A549 (cell line): Measurements from ENCODE around the gene TC2N. TPM values are rescaled to one million over a fixed set of nuclear protein-coding genes. Genes with fewer than 3 reads are reported as not detected.

Source experiments
- ATAC-seq, 2 experiments: fragments of 200-7000 bp in 1 of 2; fragments of >200 bp in 1 of 2; cut with Nextera tagmentation in 1 of 2; cut with Tn5 transposase in 1 of 2; 3 replicates each; pipeline versions ENCODE4 v1.8.0 to v1.9.1; 2018 to 2020; ENCODE audit warnings: mild to moderate bottlenecking in 1 of 2, moderate library complexity in 1 of 2
- CTCF ChIA-PET: fragments of 300-600 bp; sonication (Branson Sonifier 250); formaldehyde crosslinking; extraction: SDS; loops from one replicate; lab custom pipeline; 2021; ENCODE audit warnings: antibody characterized with exemption, inconsistent platforms; lab: Yijun Ruan, JAX
- POLR2A ChIA-PET: fragments of 350-600 bp; formaldehyde crosslinking; extraction: SDS; loops from one replicate; lab custom pipeline; 2021; ENCODE audit warnings: antibody characterized with exemption, inconsistent platforms; lab: Yijun Ruan, JAX
- DNase-seq, 2 experiments: peaks; one replicate each; pipeline versions ENCODE4 v3.0.0 to v3.0.0-alpha.2; 2011 to 2016; ENCODE audit warnings: low read depth in 1 of 2, low spot score in 1 of 2
- FAIRE-seq: peaks from 2 replicates; lab custom pipeline; 2011; peaks lifted over from hg19 to GRCh38; lab: Jason Lieb, UNC
- H3K27ac ChIP-seq, 2 experiments: fragments of >200 bp; sonication (Bioruptor Twin); formaldehyde crosslinking; 3 replicates each; pipeline ENCODE4 v1.5.1; 2016 to 2017
- H3K4me1 ChIP-seq: fragments of >200 bp; sonication (Bioruptor Twin); formaldehyde crosslinking; 3 replicates; pipeline ENCODE4 v1.6.1; 2016
- H3K4me2 ChIP-seq: fragments of >200 bp; sonication (Bioruptor Twin); formaldehyde crosslinking; 3 replicates; pipeline ENCODE4 v1.6.1; 2016
- H3K4me3 ChIP-seq: fragments of >200 bp; sonication (Bioruptor Twin); formaldehyde crosslinking; 3 replicates; pipeline ENCODE4 v1.5.1; 2016
- H3K9me3 ChIP-seq: fragments of >200 bp; sonication (Bioruptor Twin); formaldehyde crosslinking; 3 replicates; pipeline ENCODE4 v1.6.1; 2016
- CHD4 ChIP-seq: fragments of 200-600 bp; sonication (generic); IDR thresholded peaks from 2 replicates; pipeline ENCODE4 v1.6.1; 2016; ENCODE audit warnings: antibody characterized with exemption, mild to moderate bottlenecking, borderline replicate concordance
- EHF ChIP-seq: fragments of 250-450 bp; sonication (Bioruptor Pico); IDR thresholded peaks from 2 replicates; pipeline ENCODE4 v1.5.0; 2020; ENCODE audit warnings: mild to moderate bottlenecking
- EHMT2 ChIP-seq: fragments of 200-600 bp; sonication (generic); IDR thresholded peaks from 2 replicates; pipeline ENCODE4 v1.6.1; 2016; ENCODE audit warnings: antibody characterized with exemption, low read depth, mild to moderate bottlenecking, moderate library complexity
- FOSL2 ChIP-seq, 2 experiments: fragments of 450-650 bp in 1 of 2; fragments of >200 bp in 1 of 2; sonication (Bioruptor Twin) in 1 of 2; formaldehyde crosslinking; IDR thresholded peaks; 2 replicates each; pipeline versions ENCODE4 v1.5.0 to v1.6.1; 2016 to 2020; ENCODE audit warnings: mild to moderate bottlenecking in 1 of 2, moderate library complexity in 1 of 2
- HDAC2 ChIP-seq: fragments of 200-600 bp; sonication (generic); IDR thresholded peaks from 2 replicates; pipeline ENCODE4 v1.6.1; 2016
- HEYL ChIP-seq: fragments of 250-450 bp; sonication (Bioruptor Pico); IDR thresholded peaks from 2 replicates; pipeline ENCODE4 v1.8.0; 2021; ENCODE audit warnings: mild to moderate bottlenecking, moderate library complexity
- HOXA7 ChIP-seq: fragments of 250-450 bp; sonication (Bioruptor Pico); IDR thresholded peaks from 2 replicates; pipeline ENCODE4 v1.5.0; 2020; ENCODE audit warnings: mild to moderate bottlenecking, moderate library complexity
- HOXB13 ChIP-seq: fragments of 250-450 bp; sonication (Bioruptor Pico); IDR thresholded peaks from 2 replicates; pipeline ENCODE4 v1.5.0; 2020; ENCODE audit warnings: low read depth, mild to moderate bottlenecking, moderate library complexity
- HOXB5 ChIP-seq: fragments of 250-450 bp; sonication (Bioruptor Pico); IDR thresholded peaks from 2 replicates; pipeline ENCODE4 v1.5.0; 2020; ENCODE audit warnings: mild to moderate bottlenecking, moderate library complexity
- JUN ChIP-seq, 2 experiments: fragments of >200 bp; sonication (Bioruptor Twin); formaldehyde crosslinking; IDR thresholded peaks; 2 replicates in 1 of 2; 3 replicates in 1 of 2; pipeline ENCODE4 v1.6.1; 2016 to 2017
- JUNB ChIP-seq: fragments of >200 bp; sonication (Bioruptor Twin); formaldehyde crosslinking; IDR thresholded peaks from 2 replicates; pipeline ENCODE4 v1.6.1; 2016
- MYC ChIP-seq: IDR thresholded peaks from 2 replicates; pipeline ENCODE4 v1.6.1; 2012; ENCODE audit warnings: mild to moderate bottlenecking, inconsistent platforms, low read length, improper control_type of control experiment, borderline replicate concordance
- NFE2L2 ChIP-seq: fragments of 150-350 bp; conservative IDR thresholded peaks from 2 replicates; pipeline ENCODE4 v1.6.1; 2014; ENCODE audit warnings: low read length
- PHF8 ChIP-seq: fragments of 200-600 bp; sonication (generic); IDR thresholded peaks from 2 replicates; pipeline ENCODE4 v1.6.1; 2016; ENCODE audit warnings: low read depth, mild to moderate bottlenecking, antibody characterized with exemption, moderate library complexity, borderline replicate concordance
- POLR2AphosphoS2 ChIP-seq: conservative IDR thresholded peaks from 2 replicates; pipeline ENCODE4 v1.6.1; 2012; ENCODE audit warnings: low read length, improper control_type of control experiment, inconsistent platforms
- RAD21 ChIP-seq, 2 experiments: fragments of >200 bp in 1 of 2; sonication (Bioruptor Twin) in 1 of 2; formaldehyde crosslinking in 1 of 2; IDR thresholded peaks in 1 of 2; conservative IDR thresholded peaks in 1 of 2; 2 replicates in 1 of 2; 3 replicates in 1 of 2; pipeline ENCODE4 v1.6.1; 2012 to 2018; ENCODE audit warnings: inconsistent platforms in 1 of 2
- RNF2 ChIP-seq: fragments of 200-600 bp; sonication (generic); IDR thresholded peaks from 2 replicates; pipeline ENCODE4 v1.6.1; 2016; ENCODE audit warnings: low read depth, mild to moderate bottlenecking, antibody characterized with exemption, moderate library complexity, borderline replicate concordance
- SMC3 ChIP-seq: fragments of >200 bp; sonication (Bioruptor Twin); formaldehyde crosslinking; IDR thresholded peaks from 3 replicates; pipeline ENCODE4 v1.6.1; 2018; ENCODE audit warnings: inconsistent platforms
- SREBF2 ChIP-seq: fragments of 450-650 bp; IDR thresholded peaks from 2 replicates; pipeline ENCODE4 v1.6.1; 2014; ENCODE audit warnings: mild to moderate bottlenecking, moderate library complexity
- ZFP36 ChIP-seq: fragments of 450-650 bp; IDR thresholded peaks from 2 replicates; pipeline ENCODE4 v1.6.1; 2014; ENCODE audit warnings: borderline replicate concordance; ENCODE audit not compliant: partially characterized antibody
- ZNF302 ChIP-seq: fragments of 250-450 bp; sonication (Bioruptor Pico); IDR thresholded peaks from 2 replicates; pipeline ENCODE4 v1.9.0; 2021; ENCODE audit warnings: inconsistent platforms, mild to moderate bottlenecking, moderate library complexity
- WGBS: methylation state at CpG from one replicate; pipeline ENCODE4 v1.1.6; 2017; ENCODE audit errors: missing lambda C conversion rate; 5-methylcytosine and 5-hydroxymethylcytosine counted together
- polyA plus RNA-seq, 4 experiments: library from polyadenylated mRNA; depleted of rRNA in 3 of 4; stranded (reverse); fragments of >200 nt; fragmentation: RNase III in 1 of 4; extraction: RNeasy Plus Mini Kit Qiagen cat#74134 plus additional on column Dnase treatment in 1 of 4; gene quantifications; 2 replicates in 3 of 4; 3 replicates in 1 of 4; pipeline ENCODE4 v1.2.3, GENCODE V29; 2011 to 2017
- TF ChIP-seq, protein P1 (sequence below): fragments of 200-600 bp; sonication (generic); IDR thresholded peaks from 2 replicates; pipeline ENCODE4 v1.6.1; 2016; ENCODE audit warnings: antibody characterized with exemption, mild to moderate bottlenecking, moderate library complexity
- TF ChIP-seq, protein P2 (sequence below): fragments of >200 bp; sonication (Bioruptor Twin); formaldehyde crosslinking; IDR thresholded peaks from 2 replicates; pipeline ENCODE4 v1.6.1; 2016
- TF ChIP-seq, protein P3 (sequence below): IDR thresholded peaks from 2 replicates; pipeline ENCODE4 v1.6.1; 2012
- TF ChIP-seq, protein P4 (sequence below): fragments of 150-350 bp; IDR thresholded peaks from 2 replicates; pipeline ENCODE4 v1.6.1; 2014; ENCODE audit warnings: low read depth, mild to moderate bottlenecking, low read length
- TF ChIP-seq, protein P5 (sequence below): fragments of 250-450 bp; sonication (Bioruptor Pico); IDR thresholded peaks from 2 replicates; pipeline ENCODE4 v1.5.0; 2021; ENCODE audit warnings: mild to moderate bottlenecking, moderate library complexity, borderline replicate concordance
- TF ChIP-seq, protein P6 (sequence below): fragments of >200 bp; sonication (Bioruptor Twin); formaldehyde crosslinking; IDR thresholded peaks from 3 replicates; pipeline ENCODE4 v1.6.1; 2016

The TC2N gene
- polyA plus RNA-seq, 2 of the 4 experiments (the other 2 are of a cell fraction): 0.43 to 5.5 TPM

DNA sequence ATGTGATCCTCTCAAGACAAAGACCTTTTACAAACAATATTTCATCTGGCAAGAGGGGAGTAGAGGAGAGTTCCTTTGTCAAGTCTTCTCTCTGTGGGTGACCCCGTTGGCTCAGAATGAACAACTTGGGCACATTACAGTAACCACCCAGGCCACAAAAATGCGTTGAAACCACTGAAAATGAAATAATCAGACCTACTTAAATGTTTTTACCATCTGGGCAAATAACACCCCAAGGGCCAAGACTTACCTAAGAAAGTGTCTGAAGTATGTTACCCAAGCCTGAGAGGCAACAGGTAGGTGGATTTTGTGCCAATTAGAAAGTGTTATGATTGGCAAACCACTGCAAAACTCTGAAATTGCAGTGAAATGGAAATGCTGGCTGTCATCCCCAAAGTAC lies 1.3 kb downstream of the TC2N start:
- TF ChIP-seq NFE2L2 (no peak), HDAC2 (no peak), POLR2AphosphoS2 (no peak), RNF2 (no peak), EHF (CRISPR knock-in tag) (no peak), SMC3 (no peak), JUNB (no peak), MYC (no peak), ZNF302 (CRISPR knock-in tag) (no peak), EHMT2 (no peak)
- TF ChIP-seq, protein P1, sequence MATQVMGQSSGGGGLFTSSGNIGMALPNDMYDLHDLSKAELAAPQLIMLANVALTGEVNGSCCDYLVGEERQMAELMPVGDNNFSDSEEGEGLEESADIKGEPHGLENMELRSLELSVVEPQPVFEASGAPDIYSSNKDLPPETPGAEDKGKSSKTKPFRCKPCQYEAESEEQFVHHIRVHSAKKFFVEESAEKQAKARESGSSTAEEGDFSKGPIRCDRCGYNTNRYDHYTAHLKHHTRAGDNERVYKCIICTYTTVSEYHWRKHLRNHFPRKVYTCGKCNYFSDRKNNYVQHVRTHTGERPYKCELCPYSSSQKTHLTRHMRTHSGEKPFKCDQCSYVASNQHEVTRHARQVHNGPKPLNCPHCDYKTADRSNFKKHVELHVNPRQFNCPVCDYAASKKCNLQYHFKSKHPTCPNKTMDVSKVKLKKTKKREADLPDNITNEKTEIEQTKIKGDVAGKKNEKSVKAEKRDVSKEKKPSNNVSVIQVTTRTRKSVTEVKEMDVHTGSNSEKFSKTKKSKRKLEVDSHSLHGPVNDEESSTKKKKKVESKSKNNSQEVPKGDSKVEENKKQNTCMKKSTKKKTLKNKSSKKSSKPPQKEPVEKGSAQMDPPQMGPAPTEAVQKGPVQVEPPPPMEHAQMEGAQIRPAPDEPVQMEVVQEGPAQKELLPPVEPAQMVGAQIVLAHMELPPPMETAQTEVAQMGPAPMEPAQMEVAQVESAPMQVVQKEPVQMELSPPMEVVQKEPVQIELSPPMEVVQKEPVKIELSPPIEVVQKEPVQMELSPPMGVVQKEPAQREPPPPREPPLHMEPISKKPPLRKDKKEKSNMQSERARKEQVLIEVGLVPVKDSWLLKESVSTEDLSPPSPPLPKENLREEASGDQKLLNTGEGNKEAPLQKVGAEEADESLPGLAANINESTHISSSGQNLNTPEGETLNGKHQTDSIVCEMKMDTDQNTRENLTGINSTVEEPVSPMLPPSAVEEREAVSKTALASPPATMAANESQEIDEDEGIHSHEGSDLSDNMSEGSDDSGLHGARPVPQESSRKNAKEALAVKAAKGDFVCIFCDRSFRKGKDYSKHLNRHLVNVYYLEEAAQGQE: no peak
- TF ChIP-seq, protein P2, sequence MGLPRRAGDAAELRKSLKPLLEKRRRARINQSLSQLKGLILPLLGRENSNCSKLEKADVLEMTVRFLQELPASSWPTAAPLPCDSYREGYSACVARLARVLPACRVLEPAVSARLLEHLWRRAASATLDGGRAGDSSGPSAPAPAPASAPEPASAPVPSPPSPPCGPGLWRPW: no peak
- TF ChIP-seq, protein P3, sequence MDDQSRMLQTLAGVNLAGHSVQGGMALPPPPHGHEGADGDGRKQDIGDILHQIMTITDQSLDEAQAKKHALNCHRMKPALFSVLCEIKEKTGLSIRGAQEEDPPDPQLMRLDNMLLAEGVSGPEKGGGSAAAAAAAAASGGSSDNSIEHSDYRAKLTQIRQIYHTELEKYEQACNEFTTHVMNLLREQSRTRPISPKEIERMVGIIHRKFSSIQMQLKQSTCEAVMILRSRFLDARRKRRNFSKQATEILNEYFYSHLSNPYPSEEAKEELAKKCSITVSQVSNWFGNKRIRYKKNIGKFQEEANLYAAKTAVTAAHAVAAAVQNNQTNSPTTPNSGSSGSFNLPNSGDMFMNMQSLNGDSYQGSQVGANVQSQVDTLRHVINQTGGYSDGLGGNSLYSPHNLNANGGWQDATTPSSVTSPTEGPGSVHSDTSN: no peak
- TF ChIP-seq, protein P4, sequence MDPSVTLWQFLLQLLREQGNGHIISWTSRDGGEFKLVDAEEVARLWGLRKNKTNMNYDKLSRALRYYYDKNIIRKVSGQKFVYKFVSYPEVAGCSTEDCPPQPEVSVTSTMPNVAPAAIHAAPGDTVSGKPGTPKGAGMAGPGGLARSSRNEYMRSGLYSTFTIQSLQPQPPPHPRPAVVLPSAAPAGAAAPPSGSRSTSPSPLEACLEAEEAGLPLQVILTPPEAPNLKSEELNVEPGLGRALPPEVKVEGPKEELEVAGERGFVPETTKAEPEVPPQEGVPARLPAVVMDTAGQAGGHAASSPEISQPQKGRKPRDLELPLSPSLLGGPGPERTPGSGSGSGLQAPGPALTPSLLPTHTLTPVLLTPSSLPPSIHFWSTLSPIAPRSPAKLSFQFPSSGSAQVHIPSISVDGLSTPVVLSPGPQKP: no peak
- TF ChIP-seq, protein P5, sequence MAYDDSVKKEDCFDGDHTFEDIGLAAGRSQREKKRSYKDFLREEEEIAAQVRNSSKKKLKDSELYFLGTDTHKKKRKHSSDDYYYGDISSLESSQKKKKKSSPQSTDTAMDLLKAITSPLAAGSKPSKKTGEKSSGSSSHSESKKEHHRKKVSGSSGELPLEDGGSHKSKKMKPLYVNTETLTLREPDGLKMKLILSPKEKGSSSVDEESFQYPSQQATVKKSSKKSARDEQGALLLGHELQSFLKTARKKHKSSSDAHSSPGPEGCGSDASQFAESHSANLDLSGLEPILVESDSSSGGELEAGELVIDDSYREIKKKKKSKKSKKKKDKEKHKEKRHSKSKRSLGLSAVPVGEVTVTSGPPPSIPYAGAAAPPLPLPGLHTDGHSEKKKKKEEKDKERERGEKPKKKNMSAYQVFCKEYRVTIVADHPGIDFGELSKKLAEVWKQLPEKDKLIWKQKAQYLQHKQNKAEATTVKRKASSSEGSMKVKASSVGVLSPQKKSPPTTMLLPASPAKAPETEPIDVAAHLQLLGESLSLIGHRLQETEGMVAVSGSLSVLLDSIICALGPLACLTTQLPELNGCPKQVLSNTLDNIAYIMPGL (CRISPR knock-in tag): no peak
- ATAC-seq (no peak), DNase-seq (no peak), FAIRE-seq (no peak)
- ChIA-PET CTCF (interaction anchor here (0.8 kb wide), 1 partner anchor 45 kb away, joined by 3 read pairs; no protein-coding TSS in a partner anchor), POLR2A (no interaction called here)
- no peak overlapping the region for H3K4me3 ChIP-seq
- no peak overlapping the region for H3K27ac ChIP-seq
- peaks cover 18% of the 10 kb centered on the region for H3K4me1 ChIP-seq
- no peaks in the 10 kb centered on the region for H3K9me3 ChIP-seq
- no peak overlapping the region for H3K4me2 ChIP-seq
- WGBS: 49% methylated on average over 2 of the region's 2 CpGs

DNA sequence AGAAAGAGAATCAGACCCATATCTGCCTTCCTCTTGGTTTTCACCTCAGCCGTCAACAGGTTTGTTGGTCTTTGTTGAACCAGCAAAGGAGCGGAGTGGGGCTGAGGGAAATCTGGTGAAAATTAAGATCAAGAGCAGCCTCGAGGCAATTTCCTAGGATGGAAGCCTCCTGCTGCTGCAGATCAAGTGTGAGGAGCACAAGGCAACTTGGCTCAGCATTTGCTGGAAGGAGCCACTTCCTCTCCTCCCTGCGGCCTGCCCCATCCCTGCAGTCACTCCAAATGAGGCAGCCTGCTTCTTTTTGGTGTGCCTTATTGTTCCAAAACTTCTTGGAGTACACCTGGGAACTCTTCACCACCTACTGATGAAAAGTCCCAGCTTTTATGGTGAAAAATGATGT lies 4.9 kb downstream of the TC2N start:
- Histone ChIP-seq H3K4me3 (no peak overlapping the region), H3K27ac (no peak overlapping the region), H3K4me2 (no peak overlapping the region)
- 69% methylated on average over 4 of the region's 4 CpGs for WGBS
- ATAC-seq (no peak), DNase-seq (no peak), FAIRE-seq (no peak)
- POLR2A ChIA-PET: no interaction called here
- TF ChIP-seq, protein P6, sequence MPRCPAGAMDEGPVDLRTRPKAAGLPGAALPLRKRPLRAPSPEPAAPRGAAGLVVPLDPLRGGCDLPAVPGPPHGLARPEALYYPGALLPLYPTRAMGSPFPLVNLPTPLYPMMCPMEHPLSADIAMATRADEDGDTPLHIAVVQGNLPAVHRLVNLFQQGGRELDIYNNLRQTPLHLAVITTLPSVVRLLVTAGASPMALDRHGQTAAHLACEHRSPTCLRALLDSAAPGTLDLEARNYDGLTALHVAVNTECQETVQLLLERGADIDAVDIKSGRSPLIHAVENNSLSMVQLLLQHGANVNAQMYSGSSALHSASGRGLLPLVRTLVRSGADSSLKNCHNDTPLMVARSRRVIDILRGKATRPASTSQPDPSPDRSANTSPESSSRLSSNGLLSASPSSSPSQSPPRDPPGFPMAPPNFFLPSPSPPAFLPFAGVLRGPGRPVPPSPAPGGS: no peak
- no peak for TF ChIP-seq JUN (IDR thresholded peaks at IDR 0.05)
- TF ChIP-seq NFE2L2: no peak
- TF ChIP-seq HOXB13 (CRISPR knock-in tag): no peak
- TF ChIP-seq HEYL (CRISPR knock-in tag): no peak
- no peak for TF ChIP-seq CHD4
- TF ChIP-seq FOSL2 (IDR thresholded peaks at IDR 0.05): no peak
- no peak for TF ChIP-seq FOSL2 (CRISPR knock-in tag; IDR thresholded peaks at IDR 0.05)
- TF ChIP-seq HOXB5 (CRISPR knock-in tag): no peak
- TF ChIP-seq HOXA7 (CRISPR knock-in tag): no peak
- TF ChIP-seq PHF8: no peak
- no peak for TF ChIP-seq ZFP36
- no peak for TF ChIP-seq SREBF2
- TF ChIP-seq RAD21 (conservative IDR thresholded peaks at IDR 0.05 in 1 of 2, IDR thresholded peaks at IDR 0.05 in 1 of 2): no peak
- no peak for TF ChIP-seq MYC
- TF ChIP-seq, all 56 proteins: peak for 0
- CTCF ChIA-PET: interaction anchor here (2.4 kb wide), 1 partner anchor 9 kb away, joined by 8 read pairs; no protein-coding TSS in a partner anchor
- Histone ChIP-seq H3K9me3 (no peaks in the 10 kb centered on the region), H3K4me1 (peaks cover 10% of the 10 kb centered on the region; the same call in 2 of the 3 replicates)
